Fibroblast of pulmonary artery (primary cell): Measurements from ENCODE around the gene DST.
A peak's percentile ranks its signal among the peaks of the same experiment; 100 is the strongest.

Experiments
- DNase-seq: peaks from one replicate; pipeline ENCODE4 v3.0.0-alpha.2; 2010; ENCODE audit warnings: low read depth
- H3K4me3 ChIP-seq: replicated peaks from 2 replicates; pipeline ENCODE4 v1.5.1; 2011; ENCODE audit warnings: low read depth, mild to moderate bottlenecking, control low read depth, low read length, moderate library complexity
- CTCF ChIP-seq: IDR thresholded peaks from 2 replicates; pipeline ENCODE4 v1.5.1; 2011; ENCODE audit warnings: mild to moderate bottlenecking, control low read depth, low read length, inconsistent platforms; ENCODE audit errors: missing control alignments

The DST gene

GRCh38 chr6:56527934-56528333 lies 114.8 kb downstream of the DST start:
- no peak for TF ChIP-seq CTCF
- no peak for DNase-seq
- H3K4me3 ChIP-seq: no peak overlapping the region

- TF ChIP-seq CTCF: no peak
- no peak overlapping the region for H3K4me3 ChIP-seq
- DNase-seq: no peak
These were observed 115.7 kb downstream of the DST start for GRCh38 chr6:56526860-56527544.

- no peak for TF ChIP-seq CTCF
- H3K4me3 ChIP-seq: no peak overlapping the region
- no peak for DNase-seq
These were observed 116.5 kb downstream of the DST start for GRCh38 chr6:56525974-56526789.

GRCh38 chr6:56524891-56525703 lies 117.6 kb downstream of the DST start:
- no peak for TF ChIP-seq CTCF
- H3K4me3 ChIP-seq: no peak overlapping the region

GRCh38 chr6:56522495-56523270 lies 120.0 kb downstream of the DST start:
- no peak overlapping the region for H3K4me3 ChIP-seq
- no peak for DNase-seq
- TF ChIP-seq CTCF: no peak

More at GRCh38 chr6:56524891-56525703, 117.6 kb downstream of the DST start:
- peak; percentile 76 for DNase-seq

- H3K4me3 ChIP-seq: no peak overlapping the region
- no peak for TF ChIP-seq CTCF
- no peak for DNase-seq
These were observed 120.7 kb downstream of the DST start for GRCh38 chr6:56521976-56522375.
